SU-DHL-6 (cell line): ENCODE data around the gene ST8SIA2.

Source experiments
- H2AFZ ChIP-seq: fragments of 200-600 bp; sonication (generic); 2 replicates; pipeline ENCODE4 v1.6.1; 2014; ENCODE audit warnings: low read depth, mild to moderate bottlenecking, moderate library complexity, mixed read lengths, antibody characterized with exemption, low read length; ENCODE audit not compliant: severe bottlenecking
- H3F3A ChIP-seq: fragments of 200-600 bp; shearing (Covaris generic); 2 replicates; pipeline ENCODE4 v1.6.0; 2016; ENCODE audit warnings: antibody characterized with exemption, mild to moderate bottlenecking; ENCODE audit not compliant: insufficient read depth
- H3K27ac ChIP-seq: fragments of 200-600 bp; sonication (generic); 2 replicates; pipeline ENCODE4 v1.5.1; 2016; ENCODE audit warnings: low read depth, mild to moderate bottlenecking, low read length, moderate library complexity, mixed read lengths
- H3K27me3 ChIP-seq: fragments of 200-600 bp; sonication (generic), shearing (Covaris generic); 2 replicates; pipeline ENCODE4 v1.6.0; 2014; ENCODE audit warnings: mild to moderate bottlenecking, low read length
- H3K36me3 ChIP-seq: fragments of 200-600 bp; sonication (generic); 2 replicates; pipeline ENCODE4 v1.6.1; 2014; ENCODE audit warnings: mild to moderate bottlenecking, low read length, mixed read lengths
- H3K4me2 ChIP-seq: fragments of 300-600, 200-600 bp; shearing (Covaris generic), sonication (generic); 2 replicates; pipeline ENCODE4 v1.6.0; 2014; ENCODE audit warnings: low read length, low read depth, mild to moderate bottlenecking; ENCODE audit not compliant: poor library complexity, severe bottlenecking
- H3K4me3 ChIP-seq: fragments of 200-600 bp; sonication (generic); 2 replicates; pipeline ENCODE4 v1.5.1; 2014; ENCODE audit warnings: antibody characterized with exemption, low read length, mild to moderate bottlenecking, mixed read lengths; ENCODE audit not compliant: insufficient read depth, poor library complexity, severe bottlenecking
- H3K79me2 ChIP-seq: fragments of 200-600 bp; sonication (generic); 2 replicates; pipeline ENCODE4 v1.6.1; 2014; ENCODE audit warnings: mild to moderate bottlenecking, low read length, moderate library complexity; ENCODE audit not compliant: insufficient read depth
- H3K9ac ChIP-seq: fragments of 200-600 bp; sonication (generic); 2 replicates; pipeline ENCODE4 v1.7.0; 2014; ENCODE audit warnings: mild to moderate bottlenecking, low read length
- H3K9me2 ChIP-seq: fragments of 200-600 bp; sonication (generic); replicated peaks from 2 replicates; pipeline ENCODE4 v1.6.1; 2014; ENCODE audit warnings: low read length; ENCODE audit not compliant: insufficient read depth
- H3K9me3 ChIP-seq: fragments of 200-600 bp; sonication (generic); 2 replicates; pipeline ENCODE4 v1.6.1; 2014; ENCODE audit warnings: low read length, mixed read lengths; ENCODE audit not compliant: insufficient read depth
- H4K20me1 ChIP-seq: fragments of 200-600 bp; sonication (generic); 2 replicates; pipeline ENCODE4 v1.6.1; 2014; ENCODE audit warnings: low read depth, mild to moderate bottlenecking, antibody characterized with exemption, low read length, moderate library complexity, mixed read lengths
- CTCF ChIP-seq: fragments of 200-600 bp; sonication (generic); IDR thresholded peaks from one replicate; pipeline ENCODE4 v1.5.1; 2017; ENCODE audit warnings: antibody characterized with exemption, mild to moderate bottlenecking, low read length, moderate library complexity; ENCODE audit not compliant: insufficient read depth, poor library complexity, severe bottlenecking
- EZH2phosphoT487 ChIP-seq: fragments of 200-600 bp; sonication (generic), shearing (Covaris generic); conservative IDR thresholded peaks from 2 replicates; pipeline ENCODE4 v1.6.1; 2018; ENCODE audit warnings: mild to moderate bottlenecking, antibody characterized with exemption, low read length, moderate library complexity, mixed read lengths

Gene ST8SIA2

GRCh38 chr15:92365084-92365483, 28.6 kb upstream of the ST8SIA2 start:
- Histone ChIP-seq H3K9me3 (no peaks in the 10 kb centered on the region), H3K4me3 (no peak overlapping the region), H3K4me2 (no peak overlapping the region), H4K20me1 (no peaks in the 10 kb centered on the region), H3K9ac (no peak overlapping the region), H2AFZ (no peak overlapping the region), H3K79me2 (no peaks in the 10 kb centered on the region), H3F3A (no peaks in the 10 kb centered on the region), H3K36me3 (no peaks in the 10 kb centered on the region), H3K27ac (no peak overlapping the region), H3K27me3 (no peaks in the 10 kb centered on the region), H3K9me2 (no peaks in the 10 kb centered on the region)
- TF ChIP-seq EZH2phosphoT487: no peak
- TF ChIP-seq CTCF: no peak

- Histone ChIP-seq H3K9me2 (no peaks in the 10 kb centered on the region), H3K9me3 (no peaks in the 10 kb centered on the region), H3K9ac (no peak overlapping the region), H3K27ac (no peak overlapping the region), H3K36me3 (no peaks in the 10 kb centered on the region), H3K4me2 (no peak overlapping the region), H3K79me2 (no peaks in the 10 kb centered on the region), H3K27me3 (no peaks in the 10 kb centered on the region), H3F3A (no peaks in the 10 kb centered on the region), H4K20me1 (no peaks in the 10 kb centered on the region), H3K4me3 (no peak overlapping the region), H2AFZ (no peak overlapping the region)
- no peak for TF ChIP-seq CTCF
- no peak for TF ChIP-seq EZH2phosphoT487
These were observed 27.8 kb upstream of the ST8SIA2 start for GRCh38 chr15:92365906-92366305.

GRCh38 chr15:92366381-92366780, 27.3 kb upstream of the ST8SIA2 start:
- Histone ChIP-seq H2AFZ (no peak overlapping the region), H3K27me3 (no peaks in the 10 kb centered on the region), H3K9ac (no peak overlapping the region), H3K9me3 (no peaks in the 10 kb centered on the region), H4K20me1 (no peaks in the 10 kb centered on the region), H3K9me2 (no peaks in the 10 kb centered on the region), H3K4me2 (no peak overlapping the region), H3K79me2 (no peaks in the 10 kb centered on the region), H3F3A (no peaks in the 10 kb centered on the region), H3K36me3 (no peaks in the 10 kb centered on the region), H3K27ac (no peak overlapping the region), H3K4me3 (no peak overlapping the region)
- TF ChIP-seq EZH2phosphoT487 (no peak), CTCF (no peak)
